Measurements from ENCODE around the gene CFAP97D1.

Gene CFAP97D1

DNA sequence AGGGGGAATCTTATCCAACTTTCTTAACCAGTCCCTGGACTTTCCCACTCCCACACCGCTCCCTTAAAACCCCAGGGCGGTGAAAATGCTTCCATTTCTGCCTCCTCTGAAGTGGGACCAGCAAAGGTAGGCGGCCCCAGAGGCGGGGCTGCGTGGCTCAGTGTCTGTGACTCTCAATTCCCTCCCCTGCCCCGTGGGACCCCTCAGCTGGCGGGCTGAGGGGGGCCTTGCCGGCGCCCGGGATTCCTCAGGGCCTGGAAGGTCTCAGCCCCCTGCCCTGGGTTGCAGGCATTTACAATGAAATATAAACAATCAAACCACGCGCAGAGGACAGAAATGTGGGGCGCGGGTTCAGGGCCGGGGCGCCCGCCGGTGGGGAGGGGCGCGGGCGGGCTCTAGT is 25.3 kb upstream of the CFAP97D1 start:
- H3K27me3 ChIP-seq: no peaks in the 10 kb centered on the region
- intact Hi-C loops (cut with DNase I; ENCODE audit: low total_unique reads): no loop called here
- no peaks in the 10 kb centered on the region for H3K9me3 ChIP-seq
- peak overlapping the region; percentile 67 to 76 for H3K27ac ChIP-seq
- no peak for DNase-seq
- TF ChIP-seq, protein P1, sequence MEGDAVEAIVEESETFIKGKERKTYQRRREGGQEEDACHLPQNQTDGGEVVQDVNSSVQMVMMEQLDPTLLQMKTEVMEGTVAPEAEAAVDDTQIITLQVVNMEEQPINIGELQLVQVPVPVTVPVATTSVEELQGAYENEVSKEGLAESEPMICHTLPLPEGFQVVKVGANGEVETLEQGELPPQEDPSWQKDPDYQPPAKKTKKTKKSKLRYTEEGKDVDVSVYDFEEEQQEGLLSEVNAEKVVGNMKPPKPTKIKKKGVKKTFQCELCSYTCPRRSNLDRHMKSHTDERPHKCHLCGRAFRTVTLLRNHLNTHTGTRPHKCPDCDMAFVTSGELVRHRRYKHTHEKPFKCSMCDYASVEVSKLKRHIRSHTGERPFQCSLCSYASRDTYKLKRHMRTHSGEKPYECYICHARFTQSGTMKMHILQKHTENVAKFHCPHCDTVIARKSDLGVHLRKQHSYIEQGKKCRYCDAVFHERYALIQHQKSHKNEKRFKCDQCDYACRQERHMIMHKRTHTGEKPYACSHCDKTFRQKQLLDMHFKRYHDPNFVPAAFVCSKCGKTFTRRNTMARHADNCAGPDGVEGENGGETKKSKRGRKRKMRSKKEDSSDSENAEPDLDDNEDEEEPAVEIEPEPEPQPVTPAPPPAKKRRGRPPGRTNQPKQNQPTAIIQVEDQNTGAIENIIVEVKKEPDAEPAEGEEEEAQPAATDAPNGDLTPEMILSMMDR (IDR thresholded peaks at IDR 0.05): no peak
- H3K4me1 ChIP-seq: peaks cover 8 to 57% (median 34%) of the 10 kb centered on the region in 4 donors
- H3K36me3 ChIP-seq: no peaks in the 10 kb centered on the region
- H3K4me3 ChIP-seq: peak overlapping the region; percentile 22 to 44

DNA sequence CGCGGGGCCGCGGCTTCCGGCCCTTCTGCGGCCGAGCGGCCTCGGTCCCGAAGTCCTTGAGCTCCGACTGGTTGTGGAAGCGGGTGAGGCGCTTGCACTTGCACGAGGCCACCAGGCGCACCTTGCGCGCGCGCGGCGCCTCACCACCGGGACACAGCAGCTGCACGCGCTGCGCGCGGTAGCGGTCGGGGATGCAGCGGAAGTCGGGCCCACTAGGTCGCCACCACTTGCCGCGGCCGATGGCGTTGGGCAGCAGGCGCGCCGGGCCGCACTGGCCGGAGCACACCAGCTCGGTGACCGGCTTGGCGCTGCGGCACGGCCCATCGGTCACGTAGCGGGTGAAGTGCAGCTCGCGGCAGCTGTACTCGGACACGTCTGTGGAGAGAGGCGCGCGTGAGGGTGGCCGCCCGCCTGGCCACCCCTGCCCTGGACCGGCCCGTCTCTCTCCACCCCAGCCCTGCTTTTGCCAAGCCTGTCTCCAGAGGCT is 24.8 kb upstream of the CFAP97D1 start:
- TF ChIP-seq, protein P1 (IDR thresholded peaks at IDR 0.05): peak; percentile 13 to 16
- Histone ChIP-seq H3K36me3 (no peaks in the 10 kb centered on the region), H3K27me3 (no peaks in the 10 kb centered on the region), H3K27ac (peak overlapping the region; percentile 67 to 76), H3K4me1 (peaks cover 8 to 59% (median 35%) of the 10 kb centered on the region in 4 donors), H3K4me3 (peak overlapping the region; percentile 22 to 44), H3K9me3 (no peaks in the 10 kb centered on the region)
- no peak for DNase-seq
- intact Hi-C loops (cut with DNase I; ENCODE audit: low total_unique reads): no loop called here

DNA sequence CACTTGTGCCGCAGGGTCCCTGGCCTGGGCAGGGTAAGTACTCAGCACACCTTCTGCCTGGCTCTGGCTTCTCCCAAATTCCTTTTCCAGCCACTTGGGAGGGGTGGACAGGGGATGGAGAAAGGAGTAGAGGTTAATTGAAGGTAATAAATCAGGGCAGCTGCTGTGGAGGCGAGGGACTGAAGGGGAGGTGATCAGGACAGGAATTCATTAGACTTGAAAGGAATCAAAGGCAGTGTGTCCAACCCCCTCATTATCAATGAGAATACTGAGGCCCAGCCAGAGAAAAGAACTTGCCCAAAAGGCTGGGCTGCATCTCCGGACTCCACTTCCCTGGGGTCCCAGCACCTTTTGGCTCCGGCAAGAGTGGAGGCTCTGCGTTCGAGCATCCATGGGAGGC is 24.0 kb upstream of the CFAP97D1 start:
- intact Hi-C loops (cut with DNase I; ENCODE audit: low total_unique reads): no loop called here

DNA sequence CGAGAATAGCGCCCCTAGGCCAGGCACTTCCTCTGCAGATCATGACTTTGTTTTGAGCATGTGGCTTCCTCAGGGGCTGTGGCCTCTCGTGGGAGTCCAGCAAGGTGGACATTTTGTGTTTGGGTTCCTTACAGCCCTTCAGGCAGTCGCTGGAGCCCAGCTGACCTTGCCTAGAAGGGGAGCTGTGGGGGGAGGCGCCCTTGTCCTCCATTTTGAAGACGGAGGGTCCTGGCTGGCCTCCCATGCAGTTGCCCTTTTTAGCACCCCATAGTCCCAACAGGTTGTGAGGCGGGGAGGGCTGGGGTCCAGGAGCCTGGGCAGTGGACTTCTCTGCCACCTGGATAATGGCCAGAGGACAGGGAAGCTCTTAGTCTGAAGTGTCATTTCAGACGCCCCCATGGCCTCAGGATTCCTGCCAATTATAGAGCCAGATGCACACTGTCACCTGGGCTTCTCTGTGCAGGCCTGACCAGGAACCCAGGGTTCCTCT is 23.0 kb upstream of the CFAP97D1 start:
- Histone ChIP-seq H3K27ac (peak overlapping the region in 1 of 2 donors; percentile 76), H3K36me3 (no peaks in the 10 kb centered on the region), H3K9me3 (no peaks in the 10 kb centered on the region), H3K4me3 (no peak overlapping the region), H3K4me1 (peaks cover 8 to 65% (median 37%) of the 10 kb centered on the region in 4 donors), H3K27me3 (no peaks in the 10 kb centered on the region)
- intact Hi-C loops (cut with DNase I; ENCODE audit: low total_unique reads): no loop called here
- TF ChIP-seq, protein P1 (IDR thresholded peaks at IDR 0.05): no peak
- no peak for DNase-seq

More for the DNA sequence above, 24.0 kb upstream of the CFAP97D1 start:
- Histone ChIP-seq H3K27me3 (no peaks in the 10 kb centered on the region), H3K36me3 (no peaks in the 10 kb centered on the region), H3K4me1 (peaks cover 8 to 65% (median 37%) of the 10 kb centered on the region in 4 donors), H3K9me3 (no peaks in the 10 kb centered on the region), H3K4me3 (no peak overlapping the region), H3K27ac (peak overlapping the region; percentile 9 to 76)
- no peak for DNase-seq
- TF ChIP-seq, protein P1 (IDR thresholded peaks at IDR 0.05): no peak

DNA sequence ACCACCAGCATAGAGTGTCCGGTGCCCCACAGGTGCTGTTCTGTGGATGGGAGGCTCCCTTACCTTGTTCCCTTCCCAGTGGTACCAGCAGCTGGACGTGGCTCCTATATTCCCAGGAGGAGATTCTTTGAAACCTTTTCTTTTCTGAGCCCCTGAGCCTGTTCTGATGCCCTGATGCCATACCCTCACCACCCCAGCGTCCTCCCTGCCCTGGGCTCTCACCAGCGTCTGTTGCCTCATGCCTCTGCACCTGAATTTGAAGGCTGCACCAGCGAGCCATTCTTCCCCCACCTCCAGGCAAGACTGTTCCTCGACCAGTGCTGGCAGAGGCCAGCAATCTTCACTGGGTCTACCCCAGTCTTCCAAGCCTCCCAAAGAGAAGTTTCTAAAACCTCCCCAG is 22.1 kb upstream of the CFAP97D1 start:
- Histone ChIP-seq H3K27me3 (no peaks in the 10 kb centered on the region), H3K4me1 (peaks cover 8 to 70% (median 38%) of the 10 kb centered on the region in 4 donors), H3K4me3 (peak overlapping the region; percentile 17 to 18), H3K9me3 (no peaks in the 10 kb centered on the region), H3K27ac (peak overlapping the region; percentile 61 to 76), H3K36me3 (no peaks in the 10 kb centered on the region)
- DNase-seq: no peak
- TF ChIP-seq, protein P1 (IDR thresholded peaks at IDR 0.05): no peak
- intact Hi-C loops (cut with DNase I; ENCODE audit: low total_unique reads): loop anchor here (2.0 kb wide), 1 partner anchor 63 kb away; no protein-coding TSS in a partner anchor

All from tibial artery (tissue), 4 donors.